Measurements from ENCODE around the gene MAT2A.
A peak's percentile ranks its signal among the peaks of the same experiment; 100 is the strongest.

The MAT2A gene

DNA sequence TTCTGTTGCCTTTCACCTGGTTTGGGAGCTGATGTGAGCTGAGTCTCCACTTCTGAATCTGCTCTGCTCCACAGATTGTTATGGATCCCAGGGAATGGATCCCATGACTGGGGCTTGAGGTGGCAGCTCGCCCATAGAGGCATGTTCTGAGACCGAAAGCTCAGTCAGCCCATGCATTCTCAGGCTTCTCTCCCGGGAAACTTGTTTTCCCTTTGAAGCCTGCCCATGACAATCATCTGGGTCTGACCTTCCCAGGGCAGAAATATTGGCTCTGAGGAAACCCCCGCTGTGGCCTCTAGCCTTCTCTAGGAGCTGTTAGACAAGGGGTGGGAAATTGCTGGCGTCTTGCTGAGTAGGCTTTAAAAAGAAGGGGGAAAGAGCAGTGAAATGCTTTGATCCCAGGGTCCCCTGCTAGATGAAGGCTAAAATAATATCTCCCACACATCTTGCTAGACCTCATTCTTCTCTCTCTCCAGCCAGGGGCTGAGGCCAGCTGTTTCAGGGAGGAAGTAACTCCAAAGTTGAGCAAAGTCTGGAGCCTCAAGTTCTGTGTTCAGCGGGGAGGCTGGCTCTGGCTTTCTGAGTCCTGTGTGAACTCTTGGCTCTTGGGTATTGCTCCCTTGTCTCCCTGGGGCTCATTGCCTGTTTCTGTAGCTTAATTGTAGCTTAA, 40.4 kb downstream of the MAT2A start:
- Histone ChIP-seq H3K23ac (ENCODE audit: low read depth, low read length, poor library complexity) (peak overlapping the region; percentile 36), H3K14ac (ENCODE audit: low read length) (no peak overlapping the region), H3K4me1 (ENCODE audit: control insufficient read depth in 2 of 2, insufficient read depth in 1 of 2, low read depth in 1 of 2, low read length in 2 of 2) (peaks cover 13 to 26% of the 10 kb centered on the region in 2 donors), H2BK5ac (ENCODE audit: low read length) (peak overlapping the region; percentile 16), H3K36me3 (replicated peaks in 1 of 2; ENCODE audit: control insufficient read depth in 2 of 2, insufficient read depth in 2 of 2, low read length in 2 of 2) (no peaks in the 10 kb centered on the region), H2AFZ (ENCODE audit: low read length) (peak overlapping the region; percentile 93), H3K4me2 (ENCODE audit: insufficient read depth, low read length, poor library complexity, severe bottlenecking) (no peak overlapping the region), H3K27ac (replicated peaks; ENCODE audit: low read length) (no peak overlapping the region), H2AK5ac (ENCODE audit: low read depth, low read length) (no peak overlapping the region), H3K18ac (ENCODE audit: low read length) (peak overlapping the region; percentile 32), H3K27me3 (ENCODE audit: control insufficient read depth in 3 of 3, insufficient read depth in 3 of 3, low read depth in 1 of 3, low read length in 3 of 3) (peaks cover 0 to 13% (median 3%) of the 10 kb centered on the region in 3 experiments), H3K4ac (ENCODE audit: low read length) (no peak overlapping the region), H2BK120ac (ENCODE audit: low read depth, low read length) (no peak overlapping the region), H3K9ac (ENCODE audit: low read depth, low read length, poor library complexity) (no peak overlapping the region), H4K8ac (ENCODE audit: low read depth, low read length) (no peak overlapping the region), H3K4me3 (ENCODE audit: low read length in 2 of 2) (no peak overlapping the region), H2BK15ac (ENCODE audit: low read length) (no peak overlapping the region), H2BK12ac (ENCODE audit: low read length) (no peak overlapping the region), H4K91ac (ENCODE audit: low read depth, low read length, poor library complexity) (no peak overlapping the region), H3K79me1 (ENCODE audit: low read depth, low read length) (no peaks in the 10 kb centered on the region), H3K9me3 (replicated peaks in 1 of 2; ENCODE audit: control insufficient read depth in 2 of 2, insufficient read depth in 1 of 2, low read depth in 1 of 2, low read length in 2 of 2) (no peaks in the 10 kb centered on the region)
- WGBS, 2 donors (ENCODE audit: extremely low coverage in 2 of 2, insufficient read length in 2 of 2, insufficient replicate concordance in 1 of 2), result no CpG with 5 or more reads among the region's 6 CpGs
- DNase-seq (ENCODE audit: low spot score), result no peak

- no CpG with 5 or more reads among the region's 3 CpGs for WGBS, 2 donors (ENCODE audit: extremely low coverage in 2 of 2, insufficient read length in 2 of 2, insufficient replicate concordance in 1 of 2)
- no peak overlapping the region for H3K14ac ChIP-seq (ENCODE audit: low read length)
Measured at GRCh38 chr2:85580206-85580605, 41.2 kb downstream of the MAT2A start.

GRCh38 chr2:85582492-85582891, 43.5 kb downstream of the MAT2A start:
- Histone ChIP-seq H3K14ac (ENCODE audit: low read length) (no peak overlapping the region), H3K18ac (ENCODE audit: low read length) (no peak overlapping the region), H2AFZ (ENCODE audit: low read length) (no peak overlapping the region), H3K36me3 (replicated peaks in 1 of 2; ENCODE audit: control insufficient read depth in 2 of 2, insufficient read depth in 2 of 2, low read length in 2 of 2) (no peaks in the 10 kb centered on the region), H3K4ac (ENCODE audit: low read length) (no peak overlapping the region), H3K4me3 (ENCODE audit: low read length in 2 of 2) (no peak overlapping the region), H2BK5ac (ENCODE audit: low read length) (no peak overlapping the region), H2BK120ac (ENCODE audit: low read depth, low read length) (no peak overlapping the region), H3K4me1 (ENCODE audit: control insufficient read depth in 2 of 2, insufficient read depth in 1 of 2, low read depth in 1 of 2, low read length in 2 of 2) (peaks cover 19 to 34% of the 10 kb centered on the region in 2 donors), H2AK5ac (ENCODE audit: low read depth, low read length) (no peak overlapping the region), H2BK15ac (ENCODE audit: low read length) (no peak overlapping the region), H4K91ac (ENCODE audit: low read depth, low read length, poor library complexity) (no peak overlapping the region), H3K4me2 (ENCODE audit: insufficient read depth, low read length, poor library complexity, severe bottlenecking) (no peak overlapping the region), H3K27ac (replicated peaks; ENCODE audit: low read length) (no peak overlapping the region), H3K27me3 (ENCODE audit: control insufficient read depth in 3 of 3, insufficient read depth in 3 of 3, low read depth in 1 of 3, low read length in 3 of 3) (peaks cover 0 to 26% (median 3%) of the 10 kb centered on the region in 3 experiments), H3K9ac (ENCODE audit: low read depth, low read length, poor library complexity) (no peak overlapping the region), H2BK12ac (ENCODE audit: low read length) (no peak overlapping the region), H3K23ac (ENCODE audit: low read depth, low read length, poor library complexity) (no peak overlapping the region), H4K8ac (ENCODE audit: low read depth, low read length) (no peak overlapping the region), H3K9me3 (replicated peaks in 1 of 2; ENCODE audit: control insufficient read depth in 2 of 2, insufficient read depth in 1 of 2, low read depth in 1 of 2, low read length in 2 of 2) (no peaks in the 10 kb centered on the region), H3K79me1 (ENCODE audit: low read depth, low read length) (no peaks in the 10 kb centered on the region)
- WGBS, 2 donors (ENCODE audit: extremely low coverage in 2 of 2, insufficient read length in 2 of 2, insufficient replicate concordance in 1 of 2), result no CpG with 5 or more reads among the region's 1 CpG
- no peak for DNase-seq (ENCODE audit: low spot score)

More at GRCh38 chr2:85580206-85580605, 41.2 kb downstream of the MAT2A start:
- no peak for DNase-seq (ENCODE audit: low spot score)
- no peak overlapping the region for H3K27ac ChIP-seq (replicated peaks; ENCODE audit: low read length)
- H3K79me1 ChIP-seq (ENCODE audit: low read depth, low read length), result no peaks in the 10 kb centered on the region
- no peak overlapping the region for H3K4ac ChIP-seq (ENCODE audit: low read length)
- no peak overlapping the region for H3K23ac ChIP-seq (ENCODE audit: low read depth, low read length, poor library complexity)
- H4K91ac ChIP-seq (ENCODE audit: low read depth, low read length, poor library complexity), result no peak overlapping the region
- H2BK12ac ChIP-seq (ENCODE audit: low read length), result no peak overlapping the region
- no peak overlapping the region for H3K4me2 ChIP-seq (ENCODE audit: insufficient read depth, low read length, poor library complexity, severe bottlenecking)
- H3K9ac ChIP-seq (ENCODE audit: low read depth, low read length, poor library complexity), result no peak overlapping the region
- no peak overlapping the region for H2BK5ac ChIP-seq (ENCODE audit: low read length)
- H2AK5ac ChIP-seq (ENCODE audit: low read depth, low read length), result no peak overlapping the region
- H3K4me3 ChIP-seq (ENCODE audit: low read length in 2 of 2), result peak overlapping the region in 1 of 2 donors; percentile 22
- H2BK15ac ChIP-seq (ENCODE audit: low read length), result no peak overlapping the region
- peaks cover 0 to 21% (median 3%) of the 10 kb centered on the region in 3 experiments for H3K27me3 ChIP-seq (ENCODE audit: control insufficient read depth in 3 of 3, insufficient read depth in 3 of 3, low read depth in 1 of 3, low read length in 3 of 3)
- H2AFZ ChIP-seq (ENCODE audit: low read length), result no peak overlapping the region
- no peaks in the 10 kb centered on the region for H3K36me3 ChIP-seq (replicated peaks in 1 of 2; ENCODE audit: control insufficient read depth in 2 of 2, insufficient read depth in 2 of 2, low read length in 2 of 2)
- no peaks in the 10 kb centered on the region for H3K9me3 ChIP-seq (replicated peaks in 1 of 2; ENCODE audit: control insufficient read depth in 2 of 2, insufficient read depth in 1 of 2, low read depth in 1 of 2, low read length in 2 of 2)
- peaks cover 19 to 29% of the 10 kb centered on the region in 2 donors for H3K4me1 ChIP-seq (ENCODE audit: control insufficient read depth in 2 of 2, insufficient read depth in 1 of 2, low read depth in 1 of 2, low read length in 2 of 2)
- no peak overlapping the region for H3K18ac ChIP-seq (ENCODE audit: low read length)
- no peak overlapping the region for H4K8ac ChIP-seq (ENCODE audit: low read depth, low read length)
- no peak overlapping the region for H2BK120ac ChIP-seq (ENCODE audit: low read depth, low read length)

DNA sequence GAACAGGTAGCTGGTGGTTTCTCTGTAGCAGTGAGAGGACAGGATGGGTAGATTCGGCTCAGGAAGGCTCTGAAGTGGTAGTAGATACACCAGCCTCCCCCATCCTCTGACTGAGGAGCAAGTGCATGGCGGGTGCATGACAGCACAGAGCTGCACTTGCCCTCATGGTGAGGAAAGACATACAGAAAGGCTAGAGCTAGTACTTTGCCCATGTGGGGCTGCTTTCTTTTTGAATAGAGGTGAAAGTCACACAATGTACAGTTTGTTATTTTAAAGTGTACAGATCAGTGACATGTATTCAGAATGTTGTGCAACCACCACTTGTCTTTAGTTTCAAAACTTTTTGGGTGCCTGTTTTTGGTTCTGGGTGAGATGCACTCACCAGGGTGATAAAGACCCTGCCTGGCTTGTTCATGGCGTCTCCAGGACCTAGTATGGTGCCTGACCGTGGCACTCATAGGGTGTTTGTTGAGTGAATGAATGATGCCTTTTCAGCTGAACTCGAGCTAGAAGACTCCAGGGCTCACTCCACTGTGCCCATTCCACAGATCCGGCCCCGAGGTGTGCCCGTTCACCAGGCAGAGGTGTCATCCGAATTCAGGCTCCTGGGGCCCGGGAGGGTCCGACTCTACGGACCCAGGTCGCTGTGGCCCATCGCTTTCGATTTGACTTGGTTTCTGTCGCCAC, 44.8 kb downstream of the MAT2A start:
- WGBS, 2 donors (ENCODE audit: extremely low coverage in 2 of 2, insufficient read length in 2 of 2, insufficient replicate concordance in 1 of 2), result no CpG with 5 or more reads among the region's 16 CpGs

More for the DNA sequence above, 44.8 kb downstream of the MAT2A start:
- Histone ChIP-seq H3K4me3 (ENCODE audit: low read length in 2 of 2) (no peak overlapping the region), H3K4me2 (ENCODE audit: insufficient read depth, low read length, poor library complexity, severe bottlenecking) (peak overlapping the region; percentile 51), H3K36me3 (replicated peaks in 1 of 2; ENCODE audit: control insufficient read depth in 2 of 2, insufficient read depth in 2 of 2, low read length in 2 of 2) (no peaks in the 10 kb centered on the region), H3K9ac (ENCODE audit: low read depth, low read length, poor library complexity) (no peak overlapping the region), H4K8ac (ENCODE audit: low read depth, low read length) (no peak overlapping the region), H3K4ac (ENCODE audit: low read length) (no peak overlapping the region), H3K14ac (ENCODE audit: low read length) (peak overlapping the region; percentile 73), H3K23ac (ENCODE audit: low read depth, low read length, poor library complexity) (no peak overlapping the region), H3K4me1 (ENCODE audit: control insufficient read depth in 2 of 2, insufficient read depth in 1 of 2, low read depth in 1 of 2, low read length in 2 of 2) (peaks cover 13 to 29% of the 10 kb centered on the region in 2 donors), H3K27me3 (ENCODE audit: control insufficient read depth in 3 of 3, insufficient read depth in 3 of 3, low read depth in 1 of 3, low read length in 3 of 3) (peaks cover 0 to 26% (median 3%) of the 10 kb centered on the region in 3 experiments), H4K91ac (ENCODE audit: low read depth, low read length, poor library complexity) (no peak overlapping the region), H2AK5ac (ENCODE audit: low read depth, low read length) (no peak overlapping the region), H2AFZ (ENCODE audit: low read length) (no peak overlapping the region), H3K79me1 (ENCODE audit: low read depth, low read length) (no peaks in the 10 kb centered on the region), H2BK120ac (ENCODE audit: low read depth, low read length) (no peak overlapping the region), H3K27ac (replicated peaks; ENCODE audit: low read length) (no peak overlapping the region), H2BK12ac (ENCODE audit: low read length) (no peak overlapping the region), H3K18ac (ENCODE audit: low read length) (peak overlapping the region; percentile 44), H2BK15ac (ENCODE audit: low read length) (no peak overlapping the region), H2BK5ac (ENCODE audit: low read length) (no peak overlapping the region), H3K9me3 (replicated peaks in 1 of 2; ENCODE audit: control insufficient read depth in 2 of 2, insufficient read depth in 1 of 2, low read depth in 1 of 2, low read length in 2 of 2) (no peaks in the 10 kb centered on the region)
- no peak for DNase-seq (ENCODE audit: low spot score)
